BJ (cell line): ENCODE data around the gene APPL1. TPM values are rescaled to one million over a fixed set of nuclear protein-coding genes. Genes with fewer than 3 reads are reported as not detected.
A peak's percentile ranks its signal among the peaks of the same experiment; 100 is the strongest.

Source experiments
- CTCF ChIA-PET: fragments of 350-600 bp; formaldehyde crosslinking; extraction: SDS; loops from one replicate; lab custom pipeline; 2021; ENCODE audit warnings: antibody characterized with exemption, inconsistent platforms; lab: Yijun Ruan, JAX
- POLR2A ChIA-PET: fragments of 300-600 bp; sonication (Branson Sonifier 250); formaldehyde crosslinking; extraction: SDS; loops from one replicate; lab custom pipeline; 2021; ENCODE audit warnings: antibody characterized with exemption; lab: Charles Lee
- DNase-seq: peaks from one replicate; pipeline ENCODE4 v3.0.0-alpha.2; 2011; ENCODE audit warnings: low read depth
- H3K27me3 ChIP-seq: 2 replicates; pipeline ENCODE4 v1.6.0; 2011; ENCODE audit warnings: low read length; ENCODE audit not compliant: control insufficient read depth, insufficient read depth
- H3K36me3 ChIP-seq: 2 replicates; pipeline ENCODE4 v1.5.1; 2011; ENCODE audit warnings: low read length; ENCODE audit not compliant: control insufficient read depth, insufficient read depth
- H3K4me3 ChIP-seq: 2 replicates; pipeline ENCODE4 v1.5.1; 2011; ENCODE audit warnings: low read depth, mild to moderate bottlenecking, control low read depth, low read length
- polyA plus RNA-seq: library from polyadenylated mRNA; depleted of rRNA; stranded (reverse); fragments of >200 nt; gene quantifications from 2 replicates; pipeline ENCODE4 v1.2.3, GENCODE V29; 2011
- TF ChIP-seq, protein P1 (sequence below): IDR thresholded peaks from 2 replicates; pipeline ENCODE4 v1.5.1; 2011; ENCODE audit warnings: low read depth, mild to moderate bottlenecking, control low read depth, inconsistent platforms, low read length, moderate library complexity; ENCODE audit not compliant: insufficient read depth

Gene APPL1
- polyA plus RNA-seq, 1 experiment, result 14.1 TPM

DNA sequence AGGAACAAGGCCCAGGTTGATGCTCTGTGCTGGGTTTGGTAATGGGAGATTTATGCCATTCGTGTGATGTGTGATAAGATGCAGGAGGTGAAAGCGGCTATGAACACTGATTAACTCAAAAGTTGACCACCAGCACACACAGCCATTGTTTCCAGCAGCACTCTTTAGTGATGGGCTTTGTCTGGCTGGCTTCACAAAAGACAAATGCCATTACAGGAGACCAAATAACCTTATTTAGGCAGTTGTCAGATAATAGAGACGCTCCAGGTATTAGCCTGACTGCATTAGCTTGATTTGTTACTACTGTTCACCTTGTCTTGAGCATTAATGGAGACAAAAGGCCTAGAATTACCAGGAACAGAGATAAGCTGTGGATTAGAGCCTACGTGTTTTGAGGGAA is 32.9 kb upstream of the APPL1 start:
- POLR2A ChIA-PET, result no interaction called here
- CTCF ChIA-PET, result no interaction called here

DNA sequence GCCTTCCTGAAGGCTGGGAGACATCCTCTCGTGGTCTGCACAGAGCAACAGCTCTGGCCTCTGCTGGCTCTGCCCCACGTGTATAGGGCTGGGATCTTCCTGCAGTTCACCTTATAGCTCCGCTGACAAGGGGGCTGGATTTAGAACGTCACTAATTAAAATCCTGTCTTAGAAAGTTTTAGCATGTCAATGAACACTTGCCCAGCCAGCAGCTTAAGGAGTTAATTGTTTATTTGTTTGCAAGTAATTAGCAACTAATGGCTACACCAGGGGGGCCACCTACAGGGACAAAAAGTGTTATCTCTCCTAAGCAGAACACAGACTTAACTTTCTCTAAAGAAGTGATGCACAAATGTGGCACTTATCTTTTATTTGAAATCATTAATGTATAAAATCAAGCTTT is 27.6 kb upstream of the APPL1 start, which contains the start of gene HESX1:
TSS of gene HESX1 (minus strand) at position 84 of the 403 bp plus-strand sequence. CDS start at position 24, 60 bp downstream.
- Histone ChIP-seq H3K27me3 (no peaks in the 10 kb centered on the region), H3K4me3 (no peak within 1 kb of the TSS), H3K36me3 (no peaks in the 10 kb centered on the region)
- ChIA-PET CTCF (interaction anchor here (0.9 kb wide), 1 partner anchor 29 kb away, joined by 3 read pairs; no protein-coding TSS in a partner anchor), POLR2A (no interaction called here)
- TF ChIP-seq, protein P1, sequence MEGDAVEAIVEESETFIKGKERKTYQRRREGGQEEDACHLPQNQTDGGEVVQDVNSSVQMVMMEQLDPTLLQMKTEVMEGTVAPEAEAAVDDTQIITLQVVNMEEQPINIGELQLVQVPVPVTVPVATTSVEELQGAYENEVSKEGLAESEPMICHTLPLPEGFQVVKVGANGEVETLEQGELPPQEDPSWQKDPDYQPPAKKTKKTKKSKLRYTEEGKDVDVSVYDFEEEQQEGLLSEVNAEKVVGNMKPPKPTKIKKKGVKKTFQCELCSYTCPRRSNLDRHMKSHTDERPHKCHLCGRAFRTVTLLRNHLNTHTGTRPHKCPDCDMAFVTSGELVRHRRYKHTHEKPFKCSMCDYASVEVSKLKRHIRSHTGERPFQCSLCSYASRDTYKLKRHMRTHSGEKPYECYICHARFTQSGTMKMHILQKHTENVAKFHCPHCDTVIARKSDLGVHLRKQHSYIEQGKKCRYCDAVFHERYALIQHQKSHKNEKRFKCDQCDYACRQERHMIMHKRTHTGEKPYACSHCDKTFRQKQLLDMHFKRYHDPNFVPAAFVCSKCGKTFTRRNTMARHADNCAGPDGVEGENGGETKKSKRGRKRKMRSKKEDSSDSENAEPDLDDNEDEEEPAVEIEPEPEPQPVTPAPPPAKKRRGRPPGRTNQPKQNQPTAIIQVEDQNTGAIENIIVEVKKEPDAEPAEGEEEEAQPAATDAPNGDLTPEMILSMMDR, result no peak
- no peak for DNase-seq

More for the DNA sequence above, 32.9 kb upstream of the APPL1 start:
- no peaks in the 10 kb centered on the region for H3K27me3 ChIP-seq
- H3K4me3 ChIP-seq, result no peak overlapping the region
- H3K36me3 ChIP-seq, result no peaks in the 10 kb centered on the region
- TF ChIP-seq, protein P1, result no peak
- DNase-seq, result no peak

DNA sequence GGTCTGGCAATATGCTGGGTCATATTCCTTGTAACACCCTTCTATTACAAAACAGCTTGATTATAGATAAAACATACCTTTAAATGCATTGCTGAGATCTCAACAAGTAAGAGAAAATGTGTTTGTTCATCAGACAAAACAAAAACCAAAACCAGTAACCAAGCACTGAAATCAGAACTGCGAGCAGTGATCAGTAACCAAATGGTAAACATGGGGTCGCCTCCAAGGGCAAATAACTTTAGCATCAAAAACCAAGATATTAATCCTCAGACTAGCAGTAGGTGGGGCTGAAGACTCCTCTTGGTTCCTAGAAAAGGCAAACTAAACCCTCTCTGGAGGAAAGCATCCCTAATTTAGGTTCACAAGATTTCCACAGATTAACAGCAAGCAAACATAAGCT is 21.1 kb upstream of the APPL1 start:
- Histone ChIP-seq H3K4me3 (no peak overlapping the region), H3K36me3 (no peaks in the 10 kb centered on the region), H3K27me3 (no peaks in the 10 kb centered on the region)
- ChIA-PET CTCF (interaction anchor here (1.0 kb wide), 1 partner anchor 12 kb away, joined by 3 read pairs; no protein-coding TSS in a partner anchor), POLR2A (no interaction called here)
- TF ChIP-seq, protein P1, result no peak
- DNase-seq, result no peak

DNA sequence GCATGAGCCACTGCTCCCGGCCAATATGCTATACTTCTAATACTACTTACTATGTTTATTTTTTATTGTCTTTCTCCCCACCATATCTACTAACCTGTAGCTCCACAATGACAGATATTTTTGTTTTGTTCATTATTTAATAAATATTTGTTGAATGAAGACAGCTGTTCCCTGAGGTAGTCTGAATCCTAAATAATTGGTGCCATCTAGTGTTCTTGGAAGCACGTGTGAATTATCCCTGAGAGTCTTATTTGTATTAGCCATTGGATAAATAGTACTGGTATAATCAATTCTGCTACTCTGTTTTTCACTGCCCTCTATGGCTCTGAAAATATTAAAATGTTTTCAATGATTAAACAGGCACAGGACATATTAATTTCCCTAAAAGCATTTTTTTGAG is 5.6 kb upstream of the APPL1 start:
- ChIA-PET CTCF (interaction anchor here (1.2 to 3.0 kb wide), 7 partner anchors 12 to 226 kb away, joined by 3 to 19 read pairs (median 4); no protein-coding TSS in a partner anchor), POLR2A (no interaction called here)
- no peaks in the 10 kb centered on the region for H3K27me3 ChIP-seq
- no peak for DNase-seq
- H3K4me3 ChIP-seq, result no peak overlapping the region
- TF ChIP-seq, protein P1, result peak; percentile 29; the same call in 1 of the 2 replicates
- no peaks in the 10 kb centered on the region for H3K36me3 ChIP-seq

DNA sequence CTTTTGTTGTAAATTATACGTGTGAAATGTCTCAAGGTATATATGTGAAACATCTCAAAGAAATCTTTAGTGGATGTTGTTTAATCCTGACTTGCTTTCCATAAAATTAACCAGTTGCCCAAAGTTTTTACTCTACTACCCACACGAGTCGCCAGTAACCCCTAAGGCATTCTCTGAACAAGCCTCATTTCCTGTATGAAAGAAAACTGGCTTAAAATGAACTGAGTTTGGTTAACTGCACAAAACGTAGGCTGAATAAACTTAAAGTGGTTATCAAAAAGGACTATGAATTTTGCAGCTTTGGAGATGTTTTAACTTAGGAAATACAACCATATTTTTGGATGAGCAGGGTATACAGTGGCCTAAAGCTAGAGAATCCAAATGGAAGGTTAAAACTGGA is 2.7 kb upstream of the APPL1 start:
- POLR2A ChIA-PET, result no interaction called here

More for the DNA sequence above, 2.7 kb upstream of the APPL1 start:
- Histone ChIP-seq H3K4me3 (no peak overlapping the region), H3K27me3 (no peaks in the 10 kb centered on the region), H3K36me3 (no peaks in the 10 kb centered on the region)
- TF ChIP-seq, protein P1, result no peak
- CTCF ChIA-PET, result interaction anchor here (0.9 to 1.9 kb wide), 2 partner anchors 55 to 124 kb away, joined by 4 read pairs; no protein-coding TSS in a partner anchor
- DNase-seq, result no peak
